Measurements from ENCODE around the gene PTPRD. TPM values are rescaled to one million over a fixed set of nuclear protein-coding genes. Genes with fewer than 3 reads are reported as not detected.

The PTPRD gene
- total RNA-seq, 2 donors from 2014 or later, result 19.6 to 101 TPM

GRCh38 chr9:8428389-8428788 is 2184.4 kb downstream of the PTPRD start:
- no peaks in the 10 kb centered on the region for H3K27me3 ChIP-seq (replicated peaks; ENCODE audit: insufficient read depth)
- DNase-seq (ENCODE audit: low spot score) (no peak), ATAC-seq (ENCODE audit: insufficient number of reproducible peaks, low FRiP score, low read depth) (no peak)
- no peak overlapping the region for H3K27ac ChIP-seq
- TF ChIP-seq, protein P1, sequence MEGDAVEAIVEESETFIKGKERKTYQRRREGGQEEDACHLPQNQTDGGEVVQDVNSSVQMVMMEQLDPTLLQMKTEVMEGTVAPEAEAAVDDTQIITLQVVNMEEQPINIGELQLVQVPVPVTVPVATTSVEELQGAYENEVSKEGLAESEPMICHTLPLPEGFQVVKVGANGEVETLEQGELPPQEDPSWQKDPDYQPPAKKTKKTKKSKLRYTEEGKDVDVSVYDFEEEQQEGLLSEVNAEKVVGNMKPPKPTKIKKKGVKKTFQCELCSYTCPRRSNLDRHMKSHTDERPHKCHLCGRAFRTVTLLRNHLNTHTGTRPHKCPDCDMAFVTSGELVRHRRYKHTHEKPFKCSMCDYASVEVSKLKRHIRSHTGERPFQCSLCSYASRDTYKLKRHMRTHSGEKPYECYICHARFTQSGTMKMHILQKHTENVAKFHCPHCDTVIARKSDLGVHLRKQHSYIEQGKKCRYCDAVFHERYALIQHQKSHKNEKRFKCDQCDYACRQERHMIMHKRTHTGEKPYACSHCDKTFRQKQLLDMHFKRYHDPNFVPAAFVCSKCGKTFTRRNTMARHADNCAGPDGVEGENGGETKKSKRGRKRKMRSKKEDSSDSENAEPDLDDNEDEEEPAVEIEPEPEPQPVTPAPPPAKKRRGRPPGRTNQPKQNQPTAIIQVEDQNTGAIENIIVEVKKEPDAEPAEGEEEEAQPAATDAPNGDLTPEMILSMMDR (IDR thresholded peaks at IDR 0.05), result no peak
- H3K36me3 ChIP-seq, result no peaks in the 10 kb centered on the region
- no peaks in the 10 kb centered on the region for H3K9me3 ChIP-seq
- no peak overlapping the region for H3K4me3 ChIP-seq
- peaks cover 4% of the 10 kb centered on the region in 2 donors for H3K4me1 ChIP-seq (ENCODE audit: control insufficient read depth in 1 of 2, low read depth in 2 of 2)

- TF ChIP-seq, protein P1 (IDR thresholded peaks at IDR 0.05), result no peak
- no peaks in the 10 kb centered on the region for H3K9me3 ChIP-seq
- no peaks in the 10 kb centered on the region for H3K36me3 ChIP-seq
Measured at GRCh38 chr9:8424786-8425410, 2187.9 kb downstream of the PTPRD start.

GRCh38 chr9:8420416-8420815 is 2192.4 kb downstream of the PTPRD start:
- H3K9me3 ChIP-seq, result no peaks in the 10 kb centered on the region
- TF ChIP-seq, protein P1 (IDR thresholded peaks at IDR 0.05), result no peak
- ATAC-seq (ENCODE audit: insufficient number of reproducible peaks, low FRiP score, low read depth), result no peak

More at GRCh38 chr9:8424786-8425410, 2187.9 kb downstream of the PTPRD start:
- peaks cover 4% of the 10 kb centered on the region in 2 donors for H3K4me1 ChIP-seq (ENCODE audit: control insufficient read depth in 1 of 2, low read depth in 2 of 2)
- H3K4me3 ChIP-seq, result no peak overlapping the region
- no peak overlapping the region for H3K27ac ChIP-seq
- H3K27me3 ChIP-seq (replicated peaks; ENCODE audit: insufficient read depth), result no peaks in the 10 kb centered on the region
- no peak for ATAC-seq (ENCODE audit: insufficient number of reproducible peaks, low FRiP score, low read depth)
- DNase-seq (ENCODE audit: low spot score), result no peak

GRCh38 chr9:8419596-8420275 is 2193.1 kb downstream of the PTPRD start:
- DNase-seq (ENCODE audit: low spot score) (no peak), ATAC-seq (ENCODE audit: insufficient number of reproducible peaks, low FRiP score, low read depth) (no peak)
- TF ChIP-seq, protein P1 (IDR thresholded peaks at IDR 0.05), result no peak

More at GRCh38 chr9:8420416-8420815, 2192.4 kb downstream of the PTPRD start:
- H3K27me3 ChIP-seq (replicated peaks; ENCODE audit: insufficient read depth), result no peaks in the 10 kb centered on the region
- no peak overlapping the region for H3K4me3 ChIP-seq
- no peak overlapping the region for H3K27ac ChIP-seq
- DNase-seq (ENCODE audit: low spot score), result no peak
- no peaks in the 10 kb centered on the region for H3K4me1 ChIP-seq (ENCODE audit: control insufficient read depth in 1 of 2, low read depth in 2 of 2)
- H3K36me3 ChIP-seq, result no peaks in the 10 kb centered on the region

DNA sequence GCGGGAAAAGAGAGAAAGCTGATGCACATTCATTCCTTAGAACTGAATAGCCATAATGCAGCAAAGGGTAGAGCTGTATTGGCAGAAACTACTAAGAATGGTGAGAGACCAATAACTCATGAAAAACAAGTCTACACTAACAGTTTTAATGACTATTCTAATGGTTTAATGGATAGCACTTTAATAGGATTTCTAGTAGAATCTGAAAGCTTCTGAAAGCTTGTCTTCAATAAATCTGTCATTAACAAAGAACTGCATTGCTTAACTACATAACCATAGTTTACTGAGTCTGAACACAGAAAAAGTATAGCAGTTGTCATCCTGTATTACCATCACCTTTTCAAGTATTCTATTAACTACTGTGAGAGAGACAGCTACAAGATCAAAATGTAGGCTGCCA is 2195.5 kb downstream of the PTPRD start:
- Histone ChIP-seq H3K27ac (no peak overlapping the region), H3K9me3 (no peaks in the 10 kb centered on the region), H3K27me3 (replicated peaks; ENCODE audit: insufficient read depth) (no peaks in the 10 kb centered on the region), H3K4me3 (no peak overlapping the region), H3K4me1 (ENCODE audit: control insufficient read depth in 1 of 2, low read depth in 2 of 2) (no peaks in the 10 kb centered on the region), H3K36me3 (no peaks in the 10 kb centered on the region)
- no peak for ATAC-seq (ENCODE audit: insufficient number of reproducible peaks, low FRiP score, low read depth)
- TF ChIP-seq, protein P1 (IDR thresholded peaks at IDR 0.05), result no peak
- no peak for DNase-seq (ENCODE audit: low spot score)

More at GRCh38 chr9:8419596-8420275, 2193.1 kb downstream of the PTPRD start:
- Histone ChIP-seq H3K36me3 (no peaks in the 10 kb centered on the region), H3K27ac (no peak overlapping the region), H3K9me3 (no peaks in the 10 kb centered on the region), H3K4me1 (ENCODE audit: control insufficient read depth in 1 of 2, low read depth in 2 of 2) (no peaks in the 10 kb centered on the region), H3K4me3 (no peak overlapping the region), H3K27me3 (replicated peaks; ENCODE audit: insufficient read depth) (no peaks in the 10 kb centered on the region)
